GM23338 (cell line): ENCODE data around the gene ME3. TPM values are rescaled to one million over a fixed set of nuclear protein-coding genes. Genes with fewer than 3 reads are reported as not detected.

ENCODE experiments used
- ATAC-seq: fragments of 200-7000 bp; cut with Tn5 transposase; 3 replicates; pipeline ENCODE4 v1.9.1; 2020
- DNase-seq: peaks from one replicate; pipeline ENCODE4 v3.0.0-alpha.2; 2015; ENCODE audit warnings: low spot score
- H2AFZ ChIP-seq: fragments of 200-600 bp; sonication (generic); 2 replicates; pipeline ENCODE4 v1.8.0; 2016; ENCODE audit warnings: antibody characterized with exemption, mild to moderate bottlenecking, moderate library complexity
- H3F3A ChIP-seq: fragments of 200-600 bp; sonication (generic); replicated peaks from 2 replicates; pipeline ENCODE4 v1.8.0; 2017; ENCODE audit warnings: antibody characterized with exemption, mixed run types, low read depth
- H3K27ac ChIP-seq: fragments of 200-600 bp; sonication (generic); 2 replicates; pipeline ENCODE4 v1.6.1; 2016; ENCODE audit warnings: low read depth
- H3K27me3 ChIP-seq: fragments of 200-600 bp; sonication (generic); 2 replicates; pipeline ENCODE4 v1.8.0; 2016; ENCODE audit warnings: mild to moderate bottlenecking, mixed run types, moderate library complexity; ENCODE audit not compliant: insufficient read depth
- H3K36me3 ChIP-seq: fragments of 200-600 bp; sonication (generic); 2 replicates; pipeline ENCODE4 v1.8.0; 2016; ENCODE audit warnings: mild to moderate bottlenecking; ENCODE audit not compliant: insufficient read depth
- H3K4me1 ChIP-seq: fragments of 200-600 bp; sonication (generic); 2 replicates; pipeline ENCODE4 v1.8.0; 2016; ENCODE audit warnings: mild to moderate bottlenecking, moderate library complexity; ENCODE audit not compliant: insufficient read depth
- H3K4me2 ChIP-seq: fragments of 200-600 bp; sonication (generic); 2 replicates; pipeline ENCODE4 v1.7.1; 2017; ENCODE audit warnings: mixed run types
- H3K4me3 ChIP-seq: fragments of 200-600 bp; sonication (generic); 2 replicates; pipeline ENCODE4 v1.6.1; 2016; ENCODE audit warnings: mixed run types
- H3K79me2 ChIP-seq: fragments of 200-600 bp; sonication (generic); replicated peaks from 2 replicates; pipeline ENCODE4 v1.8.0; 2017; ENCODE audit warnings: mild to moderate bottlenecking; ENCODE audit not compliant: insufficient read depth
- H3K9me2 ChIP-seq: fragments of 200-600 bp; sonication (generic); 2 replicates; pipeline ENCODE4 v1.8.0; 2017; ENCODE audit not compliant: insufficient read depth
- H4K20me1 ChIP-seq: fragments of 200-600 bp; sonication (generic); replicated peaks from 2 replicates; pipeline ENCODE4 v1.8.0; 2017; ENCODE audit warnings: mild to moderate bottlenecking; ENCODE audit not compliant: insufficient read depth
- H3K27ac Mint-ChIP-seq: 2 replicates; pipeline ENCODE4 v1.8.0; 2020; ENCODE audit warnings: inconsistent platforms, mild to moderate bottlenecking, moderate library complexity, mixed read lengths
- H3K27me3 Mint-ChIP-seq: 3 replicates; pipeline ENCODE4 v1.8.0; 2022; ENCODE audit warnings: low read depth, mild to moderate bottlenecking, moderate library complexity, mixed read lengths, inconsistent platforms; ENCODE audit not compliant: insufficient read depth, poor library complexity
- H3K36me3 Mint-ChIP-seq: 3 replicates; pipeline ENCODE4 v1.8.0; 2021; ENCODE audit warnings: low read depth, mild to moderate bottlenecking, inconsistent platforms, moderate library complexity, mixed read lengths
- H3K4me1 Mint-ChIP-seq: 3 replicates; pipeline ENCODE4 v1.8.0; 2020; ENCODE audit warnings: mild to moderate bottlenecking, inconsistent platforms, mixed read lengths
- H3K4me3 Mint-ChIP-seq: 3 replicates; pipeline ENCODE4 v1.8.0; 2021; ENCODE audit warnings: moderate library complexity, mild to moderate bottlenecking, inconsistent platforms, mixed read lengths
- H3K9me3 Mint-ChIP-seq: 3 replicates; pipeline ENCODE4 v1.8.0; 2020; ENCODE audit warnings: moderate library complexity, mild to moderate bottlenecking, inconsistent platforms, mixed read lengths
- CREB1 ChIP-seq: fragments of 250-450 bp; sonication (Bioruptor Pico); IDR thresholded peaks from 2 replicates; pipeline ENCODE4 v1.5.0; 2020; ENCODE audit warnings: low read depth, mild to moderate bottlenecking, moderate library complexity
- CTCF ChIP-seq, 2 experiments: fragments of 200-600 bp in 1 of 2; sonication (generic) in 1 of 2; conservative IDR thresholded peaks; 2 replicates each; pipeline versions ENCODE4 v1.5.1 to v1.6.1; 2016 to 2017; ENCODE audit warnings: antibody characterized with exemption in 2 of 2, low read depth in 2 of 2, mild to moderate bottlenecking in 2 of 2, moderate library complexity in 1 of 2
- EZH2phosphoT487 ChIP-seq: fragments of 200-600 bp; sonication (generic); IDR thresholded peaks from one replicate; pipeline ENCODE4 v1.8.1; 2018; ENCODE audit warnings: antibody characterized with exemption; ENCODE audit not compliant: unreplicated experiment
- NANOG ChIP-seq: IDR thresholded peaks from 2 replicates; pipeline ENCODE4 v1.6.1; 2016; ENCODE audit warnings: antibody characterized with exemption, borderline replicate concordance
- POLR2AphosphoS5 ChIP-seq: IDR thresholded peaks from 2 replicates; pipeline ENCODE4 v1.6.1; 2016; ENCODE audit warnings: antibody characterized with exemption, low read depth
- ZNF114 ChIP-seq: fragments of 250-450 bp; sonication (Bioruptor Pico); IDR thresholded peaks from 2 replicates; pipeline ENCODE4 v1.5.0; 2020; ENCODE audit warnings: mild to moderate bottlenecking, moderate library complexity
- ZNF462 ChIP-seq: fragments of 250-450 bp; sonication (Bioruptor Pico); IDR thresholded peaks from 2 replicates; pipeline ENCODE4 v1.5.0; 2020; ENCODE audit warnings: mild to moderate bottlenecking, moderate library complexity
- polyA plus RNA-seq: library from polyadenylated mRNA; unstranded; fragments of >200 nt; fragmentation: Nextera tagmentation; extraction: Ambion mirVana; gene quantifications from 2 replicates; pipeline ENCODE4 v1.2.1, GENCODE V29; 2016
- total RNA-seq: library from RNA; depleted of rRNA; stranded (reverse); fragments of >200 nt; shearing (Covaris generic); gene quantifications from 2 replicates; pipeline ENCODE4 v1.2.3, GENCODE V29; 2014

ME3 gene
- total and polyA plus RNA-seq, 2 experiments from 2014 or later, result 1.3 to 4.0 TPM

- Mint-ChIP-seq H3K9me3 (no peaks in the 10 kb centered on the region), H3K4me1 (peaks cover 4% of the 10 kb centered on the region; the same call in 2 of the 3 replicates), H3K27me3 (peaks cover 5% of the 10 kb centered on the region), H3K4me3 (no peak overlapping the region), H3K27ac (no peak overlapping the region), H3K36me3 (no peaks in the 10 kb centered on the region)
- ATAC-seq, result no peak
- Histone ChIP-seq H3K36me3 (no peaks in the 10 kb centered on the region), H4K20me1 (no peaks in the 10 kb centered on the region), H2AFZ (no peak overlapping the region), H3K4me2 (no peak overlapping the region), H3K4me1 (no peaks in the 10 kb centered on the region), H3K27ac (no peak overlapping the region), H3K27me3 (no peaks in the 10 kb centered on the region), H3K4me3 (no peak overlapping the region), H3K79me2 (no peaks in the 10 kb centered on the region), H3F3A (no peaks in the 10 kb centered on the region), H3K9me2 (no peaks in the 10 kb centered on the region)
- no peak for TF ChIP-seq POLR2AphosphoS5
- no peak for TF ChIP-seq CTCF (conservative IDR thresholded peaks at IDR 0.05; ENCODE audit: low read depth in 2 of 2)
- no peak for TF ChIP-seq CREB1 (CRISPR knock-in tag)
- no peak for TF ChIP-seq EZH2phosphoT487
- no peak for TF ChIP-seq ZNF114 (CRISPR knock-in tag)
- DNase-seq, result no peak
Measured at GRCh38 chr11:86574493-86575207, 97.8 kb downstream of the ME3 start.

- no peaks in the 10 kb centered on the region for H3F3A ChIP-seq
- H3K9me2 ChIP-seq, result no peaks in the 10 kb centered on the region
- H2AFZ ChIP-seq, result no peak overlapping the region
- no peaks in the 10 kb centered on the region for H3K36me3 Mint-ChIP-seq
- no peaks in the 10 kb centered on the region for H3K27me3 ChIP-seq
- no peak overlapping the region for H3K4me3 Mint-ChIP-seq
- ATAC-seq, result peak; percentile 99
- DNase-seq, result peak; percentile 94
- H3K4me1 Mint-ChIP-seq, result peaks cover 4% of the 10 kb centered on the region; the same call in 2 of the 3 replicates
- H3K27me3 Mint-ChIP-seq, result peaks cover 2% of the 10 kb centered on the region
- H3K27ac Mint-ChIP-seq, result no peak overlapping the region
- no peaks in the 10 kb centered on the region for H4K20me1 ChIP-seq
- H3K9me3 Mint-ChIP-seq, result no peaks in the 10 kb centered on the region
- TF ChIP-seq ZNF462 (CRISPR knock-in tag) (no peak), CREB1 (CRISPR knock-in tag) (peak; percentile 50; the same call in 1 of the 2 replicates), NANOG (no peak), CTCF (conservative IDR thresholded peaks at IDR 0.05; ENCODE audit: low read depth in 2 of 2) (peak; percentile 80 to 84)
- H3K79me2 ChIP-seq, result no peaks in the 10 kb centered on the region
- H3K4me2 ChIP-seq, result no peak overlapping the region
- H3K27ac ChIP-seq, result no peak overlapping the region
- no peaks in the 10 kb centered on the region for H3K36me3 ChIP-seq
- H3K4me3 ChIP-seq, result no peak overlapping the region
- no peaks in the 10 kb centered on the region for H3K4me1 ChIP-seq
Measured at GRCh38 chr11:86571273-86571948, 101.0 kb downstream of the ME3 start.
